ENCODE measurements around the gene PICK1.

DNA sequence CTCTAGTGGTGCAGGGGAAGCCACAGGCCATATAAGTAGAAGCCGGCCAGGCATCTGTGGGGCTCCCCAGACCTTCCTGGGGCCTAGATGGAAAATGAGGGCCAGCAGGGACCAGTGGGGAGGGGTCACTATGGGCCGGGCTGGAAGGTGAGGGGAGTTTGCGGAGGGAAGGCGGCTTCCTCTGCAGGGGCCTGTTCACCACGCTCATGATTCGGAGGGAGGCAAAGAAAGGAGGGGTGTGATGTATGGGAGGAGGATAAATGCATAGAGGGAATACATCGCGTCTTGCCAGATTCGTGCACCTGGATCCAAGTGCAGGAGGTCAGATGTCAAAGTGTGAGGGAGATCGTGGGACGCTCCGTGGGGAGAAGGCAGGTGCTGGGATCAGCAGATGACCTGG, 19.9 kb downstream of the PICK1 start:
- TF ChIP-seq TEAD4 (IDR thresholded peaks at IDR 0.05) (no peak), CEBPB (IDR thresholded peaks at IDR 0.05) (no peak), EP300 (IDR thresholded peaks at IDR 0.05; ENCODE audit: borderline replicate concordance) (no peak), NFIC (IDR thresholded peaks at IDR 0.05) (no peak), TCF12 (IDR thresholded peaks at IDR 0.05; ENCODE audit: low read depth) (no peak), TAF1 (IDR thresholded peaks at IDR 0.05; ENCODE audit: low read depth) (no peak)
- TF ChIP-seq, protein P1, sequence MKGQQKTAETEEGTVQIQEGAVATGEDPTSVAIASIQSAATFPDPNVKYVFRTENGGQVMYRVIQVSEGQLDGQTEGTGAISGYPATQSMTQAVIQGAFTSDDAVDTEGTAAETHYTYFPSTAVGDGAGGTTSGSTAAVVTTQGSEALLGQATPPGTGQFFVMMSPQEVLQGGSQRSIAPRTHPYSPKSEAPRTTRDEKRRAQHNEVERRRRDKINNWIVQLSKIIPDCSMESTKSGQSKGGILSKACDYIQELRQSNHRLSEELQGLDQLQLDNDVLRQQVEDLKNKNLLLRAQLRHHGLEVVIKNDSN (IDR thresholded peaks at IDR 0.05): no peak
